GM21529 (cell line): ENCODE measurements around the gene SCPEP1.
"Not testable (repeated sequence)": the region's sequence is repeated elsewhere in the genome, so short reads cannot be mapped to it uniquely, and the experiment has no call there.

ENCODE experiments used
- ATAC-seq: cut with Tn5 transposase; IDR thresholded peaks from one replicate; pipeline ENCODE4 v1.9.1; 2021; ENCODE audit not compliant: unreplicated experiment

Gene SCPEP1, protein sequence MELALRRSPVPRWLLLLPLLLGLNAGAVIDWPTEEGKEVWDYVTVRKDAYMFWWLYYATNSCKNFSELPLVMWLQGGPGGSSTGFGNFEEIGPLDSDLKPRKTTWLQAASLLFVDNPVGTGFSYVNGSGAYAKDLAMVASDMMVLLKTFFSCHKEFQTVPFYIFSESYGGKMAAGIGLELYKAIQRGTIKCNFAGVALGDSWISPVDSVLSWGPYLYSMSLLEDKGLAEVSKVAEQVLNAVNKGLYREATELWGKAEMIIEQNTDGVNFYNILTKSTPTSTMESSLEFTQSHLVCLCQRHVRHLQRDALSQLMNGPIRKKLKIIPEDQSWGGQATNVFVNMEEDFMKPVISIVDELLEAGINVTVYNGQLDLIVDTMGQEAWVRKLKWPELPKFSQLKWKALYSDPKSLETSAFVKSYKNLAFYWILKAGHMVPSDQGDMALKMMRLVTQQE

DNA sequence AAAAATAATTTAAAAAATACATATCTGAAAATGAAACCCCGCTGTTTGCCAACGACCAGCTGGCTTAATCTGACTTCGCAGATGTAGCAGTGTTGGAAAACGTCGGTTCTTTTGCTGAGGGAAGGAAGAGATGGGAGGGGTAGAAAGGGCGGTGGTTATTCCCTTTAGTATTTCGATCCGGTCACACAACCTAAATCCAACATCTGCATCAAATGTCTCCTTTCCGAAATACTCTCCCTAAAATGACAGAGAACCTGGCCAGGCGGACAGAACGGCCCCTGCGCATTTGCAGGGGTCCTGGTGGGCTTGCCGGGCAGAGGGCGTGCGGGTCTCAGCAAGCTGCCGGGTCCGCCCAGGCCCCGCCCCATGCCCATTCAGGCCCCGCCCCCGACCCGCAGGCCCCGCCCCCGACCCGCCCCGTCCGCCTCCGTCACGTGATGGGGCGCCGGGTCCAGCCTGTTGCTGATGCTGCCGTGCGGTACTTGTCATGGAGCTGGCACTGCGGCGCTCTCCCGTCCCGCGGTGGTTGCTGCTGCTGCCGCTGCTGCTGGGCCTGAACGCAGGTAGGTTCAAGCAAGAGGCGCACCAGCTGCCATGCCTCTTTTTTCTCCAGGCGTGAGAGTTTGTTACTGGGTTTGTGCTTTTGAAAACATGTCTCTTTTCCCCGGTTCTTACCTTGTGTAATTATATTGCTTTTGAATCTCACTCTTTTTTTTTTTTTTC lies at the start of gene SCPEP1:
Gene SCPEP1, plus strand, starts transcription at position 459 of the 723 bp plus-strand sequence. Its CDS starts 29 bp downstream, at position 488.
- peak; percentile 76 for ATAC-seq

DNA sequence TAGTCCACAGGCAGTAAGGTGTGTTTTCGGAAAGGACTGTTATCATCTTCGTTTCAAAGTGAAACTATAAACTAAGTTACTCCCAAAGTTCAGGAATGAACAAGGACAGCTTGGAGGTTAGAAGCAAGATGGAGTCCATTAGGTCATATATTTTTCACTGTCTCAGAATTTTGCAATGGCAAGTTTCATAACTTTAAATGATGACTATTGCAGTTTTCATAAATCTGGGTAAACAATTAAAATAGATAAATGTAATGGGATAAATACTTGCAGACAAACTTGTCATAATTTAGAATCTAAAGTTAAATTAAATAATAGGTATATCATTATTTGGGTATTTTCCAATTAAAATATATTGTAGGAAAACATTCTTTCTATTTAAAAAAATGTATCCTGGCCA lies 49.3 kb upstream of the SCPEP1 start:
- no peak for ATAC-seq

DNA sequence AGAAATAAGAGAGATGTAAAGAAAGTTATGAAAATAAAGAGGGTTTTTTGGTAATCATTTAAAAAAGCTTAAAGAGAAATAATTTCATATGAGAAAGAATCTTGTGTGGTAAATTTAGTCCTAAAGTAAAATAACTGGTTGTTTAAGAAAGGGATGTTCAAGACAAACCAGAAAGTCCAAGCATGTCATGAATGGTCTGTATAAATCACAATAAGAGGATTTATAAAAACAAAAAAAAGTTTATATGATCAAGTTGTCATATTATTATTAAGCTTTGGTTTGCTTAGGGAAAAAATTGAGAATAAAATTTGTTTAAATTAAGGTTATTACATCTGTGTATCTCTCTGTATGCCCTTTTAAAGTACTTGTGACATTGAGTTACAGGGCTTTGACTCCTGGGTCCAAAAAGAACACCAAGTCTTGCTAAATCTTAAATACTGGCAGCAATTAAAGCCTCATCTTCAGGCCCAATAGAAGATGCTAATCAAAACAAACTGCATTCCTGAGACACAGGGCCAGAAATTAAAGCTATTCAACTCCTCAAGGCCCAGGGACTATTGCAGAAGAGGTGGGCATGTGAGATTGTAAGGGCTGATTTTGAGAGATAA lies 48.5 kb upstream of the SCPEP1 start:
- ATAC-seq, result no peak

DNA sequence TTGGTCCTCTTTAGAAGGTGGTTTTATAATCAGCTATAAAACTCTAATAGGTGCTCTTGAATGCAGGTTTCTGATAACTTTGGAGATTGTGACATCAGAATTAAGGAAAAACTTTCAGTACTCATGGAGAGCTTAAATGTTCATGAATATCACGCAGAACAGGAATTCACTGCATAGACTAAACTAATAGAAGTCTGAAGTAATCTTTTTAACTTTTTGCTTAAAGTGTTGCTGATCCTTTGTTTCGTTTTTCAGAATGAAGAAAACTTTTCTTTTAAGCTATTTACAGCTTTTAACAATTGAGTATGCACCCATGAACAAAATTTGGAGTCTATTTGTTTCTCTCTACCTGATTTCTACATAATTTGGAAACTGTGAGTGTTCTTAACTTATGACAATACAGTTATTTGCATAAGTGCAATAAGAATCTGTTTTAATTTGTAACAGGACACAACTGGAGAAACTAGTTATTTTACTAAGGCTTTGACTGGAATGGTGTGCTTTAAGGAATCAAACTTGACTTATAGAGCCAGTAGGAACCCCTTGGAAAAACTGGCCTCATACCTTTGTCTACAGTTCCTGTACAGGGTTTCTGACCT lies 47.1 kb upstream of the SCPEP1 start:
- no peak for ATAC-seq

DNA sequence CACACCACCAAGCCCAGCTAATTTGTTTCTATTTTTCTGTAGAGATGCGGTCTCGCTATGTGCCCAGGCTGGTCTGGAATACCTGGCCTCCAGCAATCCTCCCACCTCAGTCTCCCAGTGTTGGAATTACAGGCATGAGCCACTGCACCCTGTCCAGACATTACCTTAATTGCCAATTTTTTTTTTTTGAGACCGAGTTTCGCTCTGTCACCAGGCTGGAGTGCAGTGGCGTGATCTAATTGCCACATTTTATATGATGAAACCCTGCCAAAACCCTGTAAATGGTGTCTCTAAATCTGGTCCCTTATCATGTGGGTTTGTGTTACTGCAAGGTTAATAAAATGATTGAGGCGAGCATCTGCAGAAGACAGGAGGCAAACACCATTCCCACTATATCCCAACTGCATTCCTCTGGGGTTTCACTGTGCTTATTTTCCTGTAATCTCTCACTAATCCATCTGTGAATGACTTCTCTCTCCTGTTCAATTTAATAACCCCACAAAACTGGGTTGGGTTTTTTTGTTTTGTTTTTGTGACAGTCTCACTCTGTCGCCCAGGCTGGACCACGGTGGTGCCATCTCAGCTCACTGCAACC lies 44.7 kb upstream of the SCPEP1 start:
- ATAC-seq, result no peak

DNA sequence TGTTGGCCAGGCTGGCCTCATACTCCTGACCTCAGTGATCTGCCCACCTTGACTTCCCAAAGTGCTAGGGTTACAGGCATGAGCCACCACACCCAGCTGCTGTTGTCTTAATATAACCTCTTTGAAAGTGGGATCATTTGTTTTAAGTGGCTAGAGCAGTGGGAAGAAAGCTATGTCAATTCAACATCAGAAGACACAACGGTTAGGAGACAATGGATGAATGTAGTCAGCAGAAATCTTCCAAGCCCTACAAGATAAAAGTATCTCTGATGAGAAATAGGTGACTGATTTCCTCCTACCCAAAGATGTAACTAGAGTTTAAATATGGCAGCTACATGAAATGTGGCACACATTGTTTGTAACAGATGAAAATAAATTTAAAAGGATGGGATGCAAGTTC lies 44.1 kb upstream of the SCPEP1 start:
- no peak for ATAC-seq

DNA sequence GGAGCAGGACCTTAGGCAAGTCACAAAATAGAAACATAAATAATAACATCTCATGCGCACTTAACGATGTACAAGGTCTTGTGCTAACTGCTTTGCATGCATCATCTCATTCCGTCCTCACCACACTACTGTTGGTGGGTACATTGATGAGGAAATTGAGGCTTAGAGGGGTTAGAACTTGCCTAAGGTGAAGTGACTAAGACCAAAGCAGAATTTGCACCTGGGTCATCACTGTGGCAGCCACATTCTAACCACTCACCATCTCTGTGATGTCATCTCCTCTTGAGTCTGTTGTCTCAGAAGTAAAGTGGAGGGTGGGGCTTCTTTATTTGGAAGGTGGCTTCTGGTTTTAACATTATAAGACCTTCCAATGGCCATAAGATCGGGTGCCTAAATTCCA lies 43.7 kb upstream of the SCPEP1 start:
- ATAC-seq, result no peak

DNA sequence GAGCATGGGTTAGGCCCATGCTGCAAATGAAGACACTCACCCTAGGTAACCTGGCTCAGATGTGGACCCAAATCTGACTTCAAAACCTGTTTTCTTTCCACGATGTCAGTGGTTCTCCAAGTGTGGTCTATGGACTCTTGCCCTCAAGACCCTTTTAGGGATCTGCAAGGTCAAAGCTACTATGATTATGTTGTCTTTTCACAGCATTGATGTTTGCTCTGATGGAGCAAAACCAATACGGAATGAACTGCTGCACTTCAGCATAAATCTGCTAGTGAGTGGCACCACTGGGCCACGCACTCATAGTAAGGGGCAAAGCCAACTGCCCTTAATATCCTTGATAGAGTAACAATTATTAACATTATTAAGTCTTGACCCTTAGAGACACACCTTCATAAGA lies 42.5 kb upstream of the SCPEP1 start:
- no peak for ATAC-seq

DNA sequence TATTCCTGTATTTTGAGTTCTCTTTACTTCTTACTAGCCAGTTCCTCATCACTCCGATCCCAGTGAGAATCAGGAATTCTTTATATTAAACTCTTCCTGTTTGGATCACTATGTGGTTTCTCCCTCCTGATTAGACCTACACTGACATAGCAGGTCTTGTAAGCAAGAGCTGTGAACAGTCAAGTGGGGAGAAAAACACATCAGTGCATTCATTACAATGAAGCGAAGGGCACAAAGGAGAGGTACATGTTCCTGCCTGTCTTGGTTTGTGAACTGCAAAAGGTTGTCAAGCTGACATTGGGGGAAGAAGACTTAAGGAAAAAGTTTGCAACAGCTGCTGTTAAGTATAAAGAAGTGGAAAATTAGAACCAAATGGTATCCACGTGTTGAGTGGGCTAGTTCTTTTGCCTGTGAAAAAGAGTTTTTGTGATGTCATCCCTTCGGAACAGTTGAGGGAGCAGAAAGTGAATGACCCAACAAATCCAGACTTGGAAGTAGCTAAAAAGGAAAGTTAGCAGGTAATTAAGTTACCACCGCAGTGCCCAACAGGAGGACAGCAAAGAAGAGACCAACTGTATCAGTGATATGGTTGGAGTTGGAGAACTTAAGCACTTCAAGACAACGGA lies 41.1 kb upstream of the SCPEP1 start:
- ATAC-seq, result no peak

DNA sequence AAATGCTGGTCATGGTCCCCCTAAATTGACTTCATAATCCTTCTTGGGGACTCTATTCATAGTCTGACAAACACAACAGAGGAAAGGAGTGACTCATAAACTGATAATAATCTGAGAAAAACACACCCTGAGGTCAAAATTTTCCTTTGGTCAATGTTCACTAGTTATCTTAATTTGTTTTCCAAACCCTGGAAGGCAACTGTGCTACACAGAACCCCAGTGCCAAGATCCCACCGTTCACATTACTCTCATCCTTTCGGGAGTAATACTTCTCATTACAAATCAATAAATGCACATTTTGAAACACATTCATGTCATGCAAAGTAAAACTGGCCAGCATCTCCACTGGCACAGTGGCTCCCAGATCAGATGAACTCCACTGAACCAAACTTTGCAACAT lies 40.2 kb upstream of the SCPEP1 start:
- ATAC-seq, result no peak

DNA sequence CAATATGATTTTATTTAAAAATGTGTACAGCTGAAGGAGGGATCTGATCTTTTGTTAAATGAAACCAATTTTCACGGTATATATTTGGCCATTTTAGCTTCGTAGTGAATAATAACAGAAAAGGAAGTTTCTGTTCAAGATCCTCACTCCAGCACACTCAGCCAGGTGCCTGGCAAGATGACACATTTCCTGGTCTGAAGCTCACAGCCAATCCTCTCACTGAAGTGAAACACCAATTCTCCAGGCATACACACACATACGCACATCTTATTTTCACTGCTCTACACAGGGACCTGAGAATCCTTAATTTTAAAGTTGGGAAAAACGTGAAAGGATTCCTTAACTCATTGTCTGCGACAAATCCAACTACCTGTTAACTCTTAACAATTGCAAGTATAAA lies 39.7 kb upstream of the SCPEP1 start:
- ATAC-seq, result not testable (repeated sequence)

DNA sequence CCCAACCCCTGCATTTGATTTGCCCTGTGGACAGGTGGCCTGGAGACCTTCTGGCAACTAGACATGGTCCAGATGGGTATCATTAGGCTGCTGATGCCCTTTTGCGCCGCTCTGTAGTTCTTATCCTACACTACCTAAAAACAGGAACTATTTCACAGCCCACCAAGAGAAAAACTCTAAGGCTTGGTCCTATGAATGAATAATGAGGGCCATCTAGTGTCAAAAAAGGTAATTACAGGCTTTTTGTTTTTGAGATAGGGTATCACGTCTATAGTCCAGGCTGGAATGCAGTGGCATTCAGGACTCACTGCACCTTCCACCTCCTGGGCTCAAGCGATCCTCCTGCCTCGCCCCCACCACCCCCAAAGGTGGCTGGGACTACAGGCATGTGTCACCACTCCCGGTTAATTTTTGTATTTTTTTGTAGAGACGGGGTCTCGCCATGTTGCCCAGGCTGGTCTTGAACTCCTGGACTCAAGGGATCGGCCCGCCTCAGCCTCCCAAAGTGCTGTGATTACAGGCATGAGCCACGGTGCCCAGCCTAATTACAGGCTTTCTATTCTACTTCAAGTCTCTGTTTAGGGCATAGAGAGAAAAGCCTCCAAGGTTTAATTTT lies 38.0 kb upstream of the SCPEP1 start:
- ATAC-seq, result no peak

DNA sequence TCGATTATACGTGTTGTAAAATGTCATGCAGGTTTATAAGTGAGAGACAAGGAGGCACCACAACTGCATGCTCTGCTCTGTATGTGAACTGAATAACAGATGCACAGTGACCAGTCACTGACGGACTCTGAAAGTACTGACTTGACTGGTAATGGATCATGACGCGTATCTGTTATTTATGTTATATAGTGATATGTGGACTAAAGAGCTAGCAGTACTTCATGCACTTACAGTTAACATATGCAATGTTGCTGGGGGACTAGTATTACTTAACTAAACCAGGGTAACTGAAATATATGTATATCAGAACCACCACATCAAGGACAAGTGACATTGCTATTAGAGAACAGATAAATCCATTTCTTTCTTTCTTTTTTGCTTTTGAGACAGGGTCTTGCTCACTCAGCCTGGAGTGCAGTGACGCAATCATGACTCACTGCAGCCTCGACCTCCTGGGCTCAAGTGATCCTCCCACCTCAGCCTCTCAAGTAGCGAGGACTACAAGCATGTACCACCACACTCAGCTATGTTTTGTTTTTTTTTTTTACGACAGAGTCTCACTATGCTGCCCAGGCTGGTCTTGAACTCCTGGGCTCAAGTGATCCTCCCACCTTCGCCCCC lies 34.3 kb upstream of the SCPEP1 start:
- no peak for ATAC-seq

DNA sequence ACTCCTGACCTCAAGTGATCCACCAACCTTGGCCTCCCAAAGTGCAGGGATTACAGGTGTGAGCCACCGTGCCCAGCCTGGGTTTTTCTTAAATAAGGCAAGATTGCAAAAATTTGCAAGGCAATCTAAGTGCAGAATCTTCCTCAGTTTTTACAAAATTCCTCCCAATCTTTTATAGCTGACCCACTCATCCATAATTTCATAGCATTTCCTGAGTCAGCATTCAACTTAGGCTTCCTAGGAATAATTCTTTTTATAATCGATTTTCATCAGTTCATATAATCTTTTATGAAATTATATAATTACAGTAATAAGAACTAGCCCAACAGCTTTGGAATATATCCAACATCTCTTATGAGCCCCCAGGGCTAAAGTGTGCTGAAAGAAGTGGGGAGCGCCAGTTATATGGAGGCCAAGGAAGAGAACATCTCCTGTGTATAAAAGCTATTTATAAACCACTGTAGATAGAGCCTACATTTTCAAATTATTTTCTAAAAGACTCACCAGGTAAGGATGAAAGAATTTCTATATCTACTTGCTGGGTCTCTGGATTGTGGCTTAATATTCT lies 31.9 kb upstream of the SCPEP1 start:
- no peak for ATAC-seq

DNA sequence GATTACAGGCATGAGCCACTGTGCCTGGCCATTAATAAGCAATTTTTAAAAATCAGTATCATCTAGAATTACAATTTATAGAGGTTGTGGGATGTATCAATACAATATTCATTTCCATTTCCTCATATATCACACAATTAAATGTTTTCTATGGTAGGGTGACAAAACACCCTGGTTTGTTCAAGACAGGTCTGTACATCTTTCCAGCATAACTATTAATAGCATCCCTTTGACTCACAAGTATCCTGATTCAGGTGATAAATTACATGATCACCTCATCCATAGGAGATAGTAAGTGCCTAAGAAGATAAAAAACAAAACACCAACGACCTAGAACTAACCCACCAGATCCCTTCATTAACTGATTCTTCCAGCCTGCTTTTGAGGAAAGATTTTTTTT lies 30.2 kb upstream of the SCPEP1 start:
- ATAC-seq, result no peak

DNA sequence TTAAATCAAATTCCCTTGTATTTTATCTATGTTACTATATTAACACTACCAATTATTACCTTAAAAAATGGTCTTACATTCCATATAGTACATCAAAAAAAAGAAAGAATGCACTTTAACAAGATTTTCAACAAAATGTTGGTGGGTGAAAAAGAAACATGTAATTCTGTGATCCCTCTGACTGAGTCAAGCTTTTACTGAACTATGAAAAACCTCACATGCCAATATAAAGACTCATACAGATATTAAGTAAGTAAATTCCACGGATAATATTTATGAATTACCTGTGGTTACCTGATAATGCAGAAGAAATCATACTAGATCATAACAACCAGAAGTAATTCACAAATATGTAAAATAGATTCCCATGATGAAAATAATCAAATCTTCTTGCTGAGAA lies 29.4 kb upstream of the SCPEP1 start:
- no peak for ATAC-seq

DNA sequence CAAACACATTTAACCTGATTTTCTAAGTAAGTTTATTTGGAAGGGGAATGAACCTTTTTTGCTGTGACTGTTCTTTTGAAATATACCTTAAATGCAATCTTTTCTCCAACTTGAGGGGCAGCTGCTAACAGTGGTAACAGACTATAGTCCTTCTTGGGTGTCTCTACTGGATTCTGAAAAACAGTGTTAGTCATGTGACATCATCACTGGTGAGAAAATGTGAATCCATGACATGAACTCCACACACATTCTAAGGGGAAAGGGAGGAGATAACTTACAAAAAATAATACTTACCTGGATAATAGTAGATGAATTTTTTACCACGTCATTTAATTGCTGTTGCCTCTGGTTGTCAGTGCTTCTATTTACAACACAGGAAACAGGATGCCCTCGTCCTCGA lies 28.3 kb upstream of the SCPEP1 start:
- no peak for ATAC-seq

DNA sequence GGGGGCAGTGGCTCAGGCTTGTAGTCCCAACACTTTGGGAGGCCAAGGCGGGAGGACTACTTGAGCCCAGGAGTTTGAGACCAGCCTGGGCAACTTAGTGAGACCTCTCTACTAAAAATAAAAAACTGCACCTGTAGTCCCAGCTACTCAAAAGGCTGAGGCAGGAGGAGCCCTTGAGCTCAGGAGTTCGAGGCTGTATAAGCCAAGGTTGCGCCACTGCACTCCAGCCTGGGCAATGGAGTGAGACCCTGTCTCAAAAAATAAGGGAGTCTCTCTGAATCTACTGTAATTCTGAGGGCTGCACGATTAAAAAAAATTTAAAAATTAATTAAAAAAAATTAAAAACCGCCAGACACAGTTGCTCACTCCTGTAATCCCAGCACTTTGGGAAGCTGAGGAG lies 20.9 kb upstream of the SCPEP1 start:
- ATAC-seq, result no peak
